Right lung (tissue), 5 donors: Measurements from ENCODE around the gene METTL3. TPM values are rescaled to one million over a fixed set of nuclear protein-coding genes. Genes with fewer than 3 reads are reported as not detected.

Experiments
- DNase-seq, 2 donors: peaks; one replicate each; pipeline ENCODE4 v3.0.0-alpha.2; 2013
- polyA plus RNA-seq, 5 donors: library from polyadenylated mRNA; unstranded; fragments of 120-200 nt; gene quantifications; one replicate each; pipeline versions ENCODE4 v1.2.1 to v1.2.3, GENCODE V29; 2013; ENCODE audit warnings: inconsistent platforms in 1 of 5, low replicate concordance in 1 of 5; ENCODE audit not compliant: insufficient read length in 5 of 5, insufficient read depth in 1 of 5

The METTL3 gene
- polyA plus RNA-seq, 5 donors = 77.3 to 111 (median 99.8) TPM

- no peak for DNase-seq
Measured at GRCh38 chr14:21528381-21529348, 17.5 kb upstream of the METTL3 start.

- no peak for DNase-seq
Measured at GRCh38 chr14:21527318-21527679, 16.2 kb upstream of the METTL3 start.

GRCh38 chr14:21526672-21527317 lies 15.7 kb upstream of the METTL3 start:
- DNase-seq = no peak

GRCh38 chr14:21525962-21526671 lies 15.0 kb upstream of the METTL3 start, which contains the start of gene SALL2:
Gene SALL2 (minus strand): TSS chr14:21526346. CDS start chr14:21526127, 219 bp downstream.
- peak; percentile 86 for DNase-seq

- no peak for DNase-seq
Measured at GRCh38 chr14:21525571-21525961, 14.4 kb upstream of the METTL3 start.

GRCh38 chr14:21524575-21525490 lies 13.7 kb upstream of the METTL3 start:
- DNase-seq = no peak

- no peak for DNase-seq
Measured at GRCh38 chr14:21523203-21523602, 12.1 kb upstream of the METTL3 start.

GRCh38 chr14:21521501-21521900 lies 10.4 kb upstream of the METTL3 start:
- no peak for DNase-seq

GRCh38 chr14:21520767-21521166 lies 9.6 kb upstream of the METTL3 start:
- no peak for DNase-seq

- DNase-seq = no peak
Measured at GRCh38 chr14:21518725-21519124, 7.6 kb upstream of the METTL3 start.

GRCh38 chr14:21514341-21514740 lies 3.2 kb upstream of the METTL3 start:
- DNase-seq = no peak

- DNase-seq = no peak
Measured at GRCh38 chr14:21509432-21510143, 1.6 kb downstream of the METTL3 start.

GRCh38 chr14:21506557-21506956 lies 4.6 kb downstream of the METTL3 start:
- DNase-seq = no peak

GRCh38 chr14:21505012-21505553 lies 6.1 kb downstream of the METTL3 start:
- DNase-seq = no peak

- DNase-seq = no peak
Measured at GRCh38 chr14:21503376-21503775, 7.8 kb downstream of the METTL3 start.

- no peak for DNase-seq
Measured at GRCh38 chr14:21501568-21501967, 9.6 kb downstream of the METTL3 start.

- peak in 1 of 2 donors; percentile 36 for DNase-seq
Measured at GRCh38 chr14:21498540-21499526, 12.3 kb downstream of the METTL3 start.

- no peak for DNase-seq
Measured at GRCh38 chr14:21496453-21496852, 14.7 kb downstream of the METTL3 start.
